ENCODE measurements around the gene TSPAN15.

Gene TSPAN15

GRCh38 chr10:69463886-69464285, 12.6 kb downstream of the TSPAN15 start:
- no peaks in the 10 kb centered on the region for H4K20me1 ChIP-seq (ENCODE audit: control insufficient read depth, insufficient read depth, low read depth, low read length)
- peaks cover 10% of the 10 kb centered on the region for H3K4me1 ChIP-seq (ENCODE audit: control insufficient read depth, low read length)
- TF ChIP-seq EZH2phosphoT487 (IDR thresholded peaks at IDR 0.05; ENCODE audit: borderline replicate concordance, low read length): no peak
- TF ChIP-seq, protein P1, sequence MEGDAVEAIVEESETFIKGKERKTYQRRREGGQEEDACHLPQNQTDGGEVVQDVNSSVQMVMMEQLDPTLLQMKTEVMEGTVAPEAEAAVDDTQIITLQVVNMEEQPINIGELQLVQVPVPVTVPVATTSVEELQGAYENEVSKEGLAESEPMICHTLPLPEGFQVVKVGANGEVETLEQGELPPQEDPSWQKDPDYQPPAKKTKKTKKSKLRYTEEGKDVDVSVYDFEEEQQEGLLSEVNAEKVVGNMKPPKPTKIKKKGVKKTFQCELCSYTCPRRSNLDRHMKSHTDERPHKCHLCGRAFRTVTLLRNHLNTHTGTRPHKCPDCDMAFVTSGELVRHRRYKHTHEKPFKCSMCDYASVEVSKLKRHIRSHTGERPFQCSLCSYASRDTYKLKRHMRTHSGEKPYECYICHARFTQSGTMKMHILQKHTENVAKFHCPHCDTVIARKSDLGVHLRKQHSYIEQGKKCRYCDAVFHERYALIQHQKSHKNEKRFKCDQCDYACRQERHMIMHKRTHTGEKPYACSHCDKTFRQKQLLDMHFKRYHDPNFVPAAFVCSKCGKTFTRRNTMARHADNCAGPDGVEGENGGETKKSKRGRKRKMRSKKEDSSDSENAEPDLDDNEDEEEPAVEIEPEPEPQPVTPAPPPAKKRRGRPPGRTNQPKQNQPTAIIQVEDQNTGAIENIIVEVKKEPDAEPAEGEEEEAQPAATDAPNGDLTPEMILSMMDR (IDR thresholded peaks at IDR 0.05; ENCODE audit: low read depth, low read length, poor library complexity, severe bottlenecking): no peak

GRCh38 chr10:69464401-69464800, 13.1 kb downstream of the TSPAN15 start:
- TF ChIP-seq, protein P1 (IDR thresholded peaks at IDR 0.05; ENCODE audit: low read depth, low read length, poor library complexity, severe bottlenecking): no peak
- no peak for TF ChIP-seq EZH2phosphoT487 (IDR thresholded peaks at IDR 0.05; ENCODE audit: borderline replicate concordance, low read length)
- H4K20me1 ChIP-seq (ENCODE audit: control insufficient read depth, insufficient read depth, low read depth, low read length): no peaks in the 10 kb centered on the region
- H3K9me2 ChIP-seq (replicated peaks; ENCODE audit: control insufficient read depth, low read length): no peaks in the 10 kb centered on the region
- H3K27me3 ChIP-seq (ENCODE audit: control insufficient read depth, low read length): peaks cover 4% of the 10 kb centered on the region; the same call in 1 of the 2 replicates
- H3K79me2 ChIP-seq (ENCODE audit: control insufficient read depth, low read length): no peaks in the 10 kb centered on the region
- peaks cover 10% of the 10 kb centered on the region for H3K4me1 ChIP-seq (ENCODE audit: control insufficient read depth, low read length)
- no peak overlapping the region for H3K4me3 ChIP-seq (ENCODE audit: low read length)
- H3K4me2 ChIP-seq (ENCODE audit: low read length): no peak overlapping the region
- H3K27ac ChIP-seq (ENCODE audit: low read depth, low read length): no peak overlapping the region
- H3K9me3 ChIP-seq (ENCODE audit: control insufficient read depth, insufficient read depth, low read length): no peaks in the 10 kb centered on the region
- H3F3A ChIP-seq (ENCODE audit: control insufficient read depth, insufficient read depth): no peaks in the 10 kb centered on the region
- H3K36me3 ChIP-seq (ENCODE audit: control insufficient read depth, low read length): no peaks in the 10 kb centered on the region

More at GRCh38 chr10:69463886-69464285, 12.6 kb downstream of the TSPAN15 start:
- Histone ChIP-seq H3K36me3 (ENCODE audit: control insufficient read depth, low read length) (no peaks in the 10 kb centered on the region), H3K4me2 (ENCODE audit: low read length) (no peak overlapping the region), H3K9me2 (replicated peaks; ENCODE audit: control insufficient read depth, low read length) (no peaks in the 10 kb centered on the region), H3K27me3 (ENCODE audit: control insufficient read depth, low read length) (peaks cover 4% of the 10 kb centered on the region; the same call in 1 of the 2 replicates), H3K79me2 (ENCODE audit: control insufficient read depth, low read length) (no peaks in the 10 kb centered on the region), H3K27ac (ENCODE audit: low read depth, low read length) (no peak overlapping the region), H3K4me3 (ENCODE audit: low read length) (no peak overlapping the region), H3F3A (ENCODE audit: control insufficient read depth, insufficient read depth) (no peaks in the 10 kb centered on the region), H3K9me3 (ENCODE audit: control insufficient read depth, insufficient read depth, low read length) (no peaks in the 10 kb centered on the region)

- no peaks in the 10 kb centered on the region for H3K9me3 ChIP-seq (ENCODE audit: control insufficient read depth, insufficient read depth, low read length)
- no peak overlapping the region for H3K4me2 ChIP-seq (ENCODE audit: low read length)
- H3K9me2 ChIP-seq (replicated peaks; ENCODE audit: control insufficient read depth, low read length): no peaks in the 10 kb centered on the region
- peaks cover 10% of the 10 kb centered on the region for H3K4me1 ChIP-seq (ENCODE audit: control insufficient read depth, low read length)
- H3K27ac ChIP-seq (ENCODE audit: low read depth, low read length): no peak overlapping the region
- H3K79me2 ChIP-seq (ENCODE audit: control insufficient read depth, low read length): no peaks in the 10 kb centered on the region
- H3K27me3 ChIP-seq (ENCODE audit: control insufficient read depth, low read length): peaks cover 4% of the 10 kb centered on the region
- H3K4me3 ChIP-seq (ENCODE audit: low read length): no peak overlapping the region
- TF ChIP-seq EZH2phosphoT487 (IDR thresholded peaks at IDR 0.05; ENCODE audit: borderline replicate concordance, low read length): no peak
- TF ChIP-seq, protein P1 (IDR thresholded peaks at IDR 0.05; ENCODE audit: low read depth, low read length, poor library complexity, severe bottlenecking): no peak
- H3K36me3 ChIP-seq (ENCODE audit: control insufficient read depth, low read length): no peaks in the 10 kb centered on the region
- H4K20me1 ChIP-seq (ENCODE audit: control insufficient read depth, insufficient read depth, low read depth, low read length): no peaks in the 10 kb centered on the region
- H3F3A ChIP-seq (ENCODE audit: control insufficient read depth, insufficient read depth): no peaks in the 10 kb centered on the region
These were observed 13.6 kb downstream of the TSPAN15 start for GRCh38 chr10:69464801-69465401.

Measured in DOHH2 (cell line).